Measurements from ENCODE around the gene TUNAR.

- TF ChIP-seq POLR2A (IDR thresholded peaks at IDR 0.05) (no peak), CTCF (IDR thresholded peaks at IDR 0.05) (no peak)
Measured at GRCh38 chr14:95833429-95833828, 43.2 kb upstream of the TUNAR start.

All from tibial nerve (tissue), 3 donors.